PC-3 (cell line): Measurements from ENCODE around the gene CACNA1B. TPM values are rescaled to one million over a fixed set of nuclear protein-coding genes. Genes with fewer than 3 reads are reported as not detected.

Experiments
- ATAC-seq: fragments of 200-7000 bp; cut with Tn5 transposase; 2 replicates; pipeline ENCODE4 v1.9.1; 2020; ENCODE audit warnings: mild to moderate bottlenecking, moderate library complexity
- BruUV-seq: library from RNA; stranded (reverse); fragments of 400-500 nt; replicated peaks from 2 replicates; lab custom pipeline; 2021; lab: Mats Ljungman, UMichigan
- CTCF ChIA-PET: fragments of 300-600 bp; sonication (Branson Sonifier 250); formaldehyde crosslinking; loops from one replicate; lab custom pipeline; 2022; ENCODE audit warnings: antibody characterized with exemption; lab: Charles Lee
- POLR2A ChIA-PET: fragments of 300-600 bp; sonication (Branson Sonifier 250); formaldehyde crosslinking; loops from one replicate; lab custom pipeline; 2022; ENCODE audit warnings: antibody characterized with exemption; ENCODE audit not compliant: unreplicated experiment; lab: Charles Lee
- DNase-seq: peaks from one replicate; pipeline ENCODE4 v3.0.0-alpha.2; 2015
- H2AFZ ChIP-seq: fragments of 300-600 bp; sonication (generic); 2 replicates; pipeline ENCODE4 v1.6.0; 2016; ENCODE audit warnings: antibody characterized with exemption, low read length
- H3F3A ChIP-seq: fragments of 300-600 bp; sonication (generic); one replicate; pipeline ENCODE4 v1.6.0; 2017; ENCODE audit warnings: antibody characterized with exemption, low read length, control low read depth, mild to moderate bottlenecking; ENCODE audit not compliant: unreplicated experiment
- H3K27ac ChIP-seq: fragments of 300-600 bp; sonication (generic); 2 replicates; pipeline ENCODE4 v1.5.1; 2016; ENCODE audit warnings: mild to moderate bottlenecking, low read length
- H3K27me3 ChIP-seq: fragments of 300-600 bp; sonication (generic); 2 replicates; pipeline ENCODE4 v1.6.1; 2016; ENCODE audit warnings: low read length, mixed read lengths
- H3K36me3 ChIP-seq: fragments of 300-600 bp; sonication (generic); 2 replicates; pipeline ENCODE4 v1.6.1; 2016; ENCODE audit warnings: low read depth, mixed run types, low read length, mixed read lengths
- H3K4me1 ChIP-seq: fragments of 300-600 bp; sonication (generic); 2 replicates; pipeline ENCODE4 v1.5.1; 2016; ENCODE audit warnings: low read length; ENCODE audit not compliant: insufficient read depth
- H3K4me2 ChIP-seq: fragments of 300-600 bp; sonication (generic); 2 replicates; pipeline ENCODE4 v1.6.0; 2016; ENCODE audit warnings: low read length
- H3K4me3 ChIP-seq: fragments of 300-600 bp; sonication (generic); 2 replicates; pipeline ENCODE4 v1.5.1; 2016; ENCODE audit warnings: mild to moderate bottlenecking, low read length, mixed read lengths
- H3K79me2 ChIP-seq: fragments of 300-600 bp; sonication (generic); 2 replicates; pipeline ENCODE4 v1.6.1; 2017; ENCODE audit warnings: low read length, mixed read lengths
- H3K9ac ChIP-seq: fragments of 300-600 bp; sonication (generic); 2 replicates; pipeline ENCODE4 v1.6.0; 2016; ENCODE audit warnings: mild to moderate bottlenecking, low read length
- H3K9me2 ChIP-seq: fragments of 300-600 bp; sonication (generic); replicated peaks from 2 replicates; pipeline ENCODE4 v1.6.1; 2016; ENCODE audit warnings: mixed run types, low read length, mixed read lengths
- H3K9me3 ChIP-seq: fragments of 300-600 bp; sonication (generic); 2 replicates; pipeline ENCODE4 v1.6.1; 2016; ENCODE audit warnings: low read length, mixed read lengths
- H4K20me1 ChIP-seq: fragments of 300-600 bp; sonication (generic); 2 replicates; pipeline ENCODE4 v1.6.1; 2016; ENCODE audit warnings: low read length, mixed read lengths
- EZH2 ChIP-seq: fragments of 300-600 bp; sonication (generic); IDR thresholded peaks from one replicate; pipeline ENCODE4 v1.6.1; 2017; ENCODE audit warnings: antibody characterized with exemption, mild to moderate bottlenecking, low read length; ENCODE audit not compliant: unreplicated experiment
- EZH2phosphoT487 ChIP-seq: fragments of 300-600 bp; sonication (generic); IDR thresholded peaks from 2 replicates; pipeline ENCODE4 v1.6.1; 2018; ENCODE audit warnings: mild to moderate bottlenecking, antibody characterized with exemption, low read length, borderline replicate concordance
- intact Hi-C: fragments of 100-400 bp; cut with micrococcal nuclease; formaldehyde crosslinking; loops from 2 replicates; pipeline ENCODE4 v1.9.0; 2023
- total RNA-seq: library from RNA; depleted of rRNA; stranded (reverse); fragments of >200 nt; gene quantifications from 2 replicates; pipeline ENCODE4 v1.2.3, GENCODE V29; 2014
- TF ChIP-seq, protein P1 (sequence below): fragments of 300-600 bp; sonication (generic); conservative IDR thresholded peaks from 2 replicates; pipeline ENCODE4 v1.5.1; 2017; ENCODE audit warnings: antibody characterized with exemption, low read depth, mild to moderate bottlenecking, low read length

Gene CACNA1B
- total RNA-seq, 1 experiment from 2014 or later, result not detected

DNA sequence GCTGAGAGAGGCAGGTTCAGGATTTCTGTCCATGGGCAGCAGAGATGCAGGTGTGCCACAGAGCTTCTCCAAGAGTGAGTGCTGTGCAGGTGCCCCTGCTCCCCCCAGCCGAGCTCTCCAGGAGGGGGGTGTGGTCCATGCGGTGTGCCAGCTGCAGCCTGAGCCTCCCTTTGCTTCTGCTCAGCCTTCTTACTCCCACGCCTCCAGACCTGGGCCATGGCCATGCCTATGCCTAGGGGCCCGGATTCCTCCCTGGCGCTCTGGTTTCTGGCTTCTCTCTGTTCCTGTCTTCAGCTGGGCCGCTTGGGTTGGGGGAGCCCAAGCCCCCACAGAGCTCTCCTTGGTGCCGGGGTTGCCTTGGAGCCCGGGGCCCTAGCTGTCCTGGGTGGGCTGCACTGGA lies 133.3 kb downstream of the CACNA1B start:
- H3K4me2 ChIP-seq, result no peak overlapping the region
- H3K27ac ChIP-seq, result no peak overlapping the region
- ChIA-PET POLR2A (no interaction called here), CTCF (no interaction called here)
- H3K9me3 ChIP-seq, result no peaks in the 10 kb centered on the region
- H3K4me1 ChIP-seq, result no peaks in the 10 kb centered on the region
- TF ChIP-seq EZH2 (no peak), EZH2phosphoT487 (no peak)
- TF ChIP-seq, protein P1, sequence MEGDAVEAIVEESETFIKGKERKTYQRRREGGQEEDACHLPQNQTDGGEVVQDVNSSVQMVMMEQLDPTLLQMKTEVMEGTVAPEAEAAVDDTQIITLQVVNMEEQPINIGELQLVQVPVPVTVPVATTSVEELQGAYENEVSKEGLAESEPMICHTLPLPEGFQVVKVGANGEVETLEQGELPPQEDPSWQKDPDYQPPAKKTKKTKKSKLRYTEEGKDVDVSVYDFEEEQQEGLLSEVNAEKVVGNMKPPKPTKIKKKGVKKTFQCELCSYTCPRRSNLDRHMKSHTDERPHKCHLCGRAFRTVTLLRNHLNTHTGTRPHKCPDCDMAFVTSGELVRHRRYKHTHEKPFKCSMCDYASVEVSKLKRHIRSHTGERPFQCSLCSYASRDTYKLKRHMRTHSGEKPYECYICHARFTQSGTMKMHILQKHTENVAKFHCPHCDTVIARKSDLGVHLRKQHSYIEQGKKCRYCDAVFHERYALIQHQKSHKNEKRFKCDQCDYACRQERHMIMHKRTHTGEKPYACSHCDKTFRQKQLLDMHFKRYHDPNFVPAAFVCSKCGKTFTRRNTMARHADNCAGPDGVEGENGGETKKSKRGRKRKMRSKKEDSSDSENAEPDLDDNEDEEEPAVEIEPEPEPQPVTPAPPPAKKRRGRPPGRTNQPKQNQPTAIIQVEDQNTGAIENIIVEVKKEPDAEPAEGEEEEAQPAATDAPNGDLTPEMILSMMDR, result no peak
- H3K79me2 ChIP-seq, result no peaks in the 10 kb centered on the region
- H3K36me3 ChIP-seq, result no peaks in the 10 kb centered on the region
- H3K27me3 ChIP-seq, result no peaks in the 10 kb centered on the region
- H2AFZ ChIP-seq, result no peak overlapping the region
- H3K9ac ChIP-seq, result no peak overlapping the region
- ATAC-seq, result no peak
- H3K9me2 ChIP-seq, result no peaks in the 10 kb centered on the region
- intact Hi-C loops, result no loop called here
- BruUV-seq, result no TSS peak
- no peak overlapping the region for H3K4me3 ChIP-seq
- H3F3A ChIP-seq, result no peaks in the 10 kb centered on the region
- DNase-seq, result no peak
- no peaks in the 10 kb centered on the region for H4K20me1 ChIP-seq

DNA sequence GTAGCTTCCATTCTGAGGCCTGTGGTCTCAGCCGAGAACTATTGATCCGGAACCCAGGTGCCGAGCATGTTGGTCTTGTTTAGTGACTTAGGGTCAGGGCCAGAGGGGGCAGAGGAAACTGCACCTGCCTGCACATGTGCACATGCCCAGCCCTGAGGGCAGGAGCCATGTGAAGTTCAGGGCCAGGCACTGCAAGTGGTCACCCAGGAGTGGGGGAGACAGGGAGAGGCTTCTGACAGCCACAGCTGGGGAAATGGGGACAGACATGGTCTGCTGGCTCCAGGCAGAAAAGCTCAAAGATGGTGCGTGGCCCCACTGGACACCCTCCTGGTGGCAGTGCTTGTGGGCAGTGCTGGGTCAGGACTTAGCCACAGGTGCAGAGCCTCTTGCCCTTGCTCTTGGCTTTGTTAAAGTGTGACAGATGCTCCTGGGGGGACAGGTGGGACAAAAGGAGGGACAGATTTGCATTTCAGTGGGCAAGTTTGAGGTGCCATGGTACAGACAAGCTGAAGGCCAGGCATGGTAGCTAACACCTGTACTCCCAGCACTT lies 134.4 kb downstream of the CACNA1B start:
- H3K4me2 ChIP-seq, result no peak overlapping the region
- no peaks in the 10 kb centered on the region for H3K27me3 ChIP-seq
- no peak overlapping the region for H3K27ac ChIP-seq
- intact Hi-C loops, result no loop called here
- H3K79me2 ChIP-seq, result no peaks in the 10 kb centered on the region
- POLR2A ChIA-PET, result no interaction called here
- TF ChIP-seq EZH2, result no peak
- TF ChIP-seq, protein P1, result no peak
- no peak for TF ChIP-seq EZH2phosphoT487
- BruUV-seq, result no TSS peak
- no peaks in the 10 kb centered on the region for H3K4me1 ChIP-seq
- no peak for ATAC-seq
- no peak overlapping the region for H3K9ac ChIP-seq
- H3K9me3 ChIP-seq, result no peaks in the 10 kb centered on the region
- H3K9me2 ChIP-seq, result no peaks in the 10 kb centered on the region
- H3K36me3 ChIP-seq, result no peaks in the 10 kb centered on the region
- DNase-seq, result no peak
- no peaks in the 10 kb centered on the region for H3F3A ChIP-seq
- no peak overlapping the region for H2AFZ ChIP-seq
- CTCF ChIA-PET, result no interaction called here
- H4K20me1 ChIP-seq, result no peaks in the 10 kb centered on the region
- no peak overlapping the region for H3K4me3 ChIP-seq

DNA sequence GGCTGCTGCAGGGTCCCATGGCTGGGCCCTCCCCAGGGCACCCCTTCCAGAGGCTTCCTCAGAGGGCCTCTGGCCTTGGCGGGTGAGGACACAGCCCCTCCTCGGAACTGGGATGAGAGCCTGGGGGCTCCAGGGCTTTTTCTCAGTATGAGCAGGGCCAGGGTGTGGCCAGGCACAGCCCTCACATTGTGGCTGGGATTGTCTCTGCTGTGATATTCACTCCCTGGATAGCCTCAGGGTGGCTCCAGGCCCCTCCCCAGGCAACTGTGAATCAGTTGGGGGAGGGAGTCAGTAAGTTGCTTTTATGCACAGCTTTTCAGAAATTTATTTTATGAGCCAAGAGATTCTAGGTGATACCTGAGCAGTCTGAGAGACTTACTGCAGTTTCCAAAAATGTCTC lies 135.7 kb downstream of the CACNA1B start:
- POLR2A ChIA-PET, result no interaction called here
- Histone ChIP-seq H3K9me3 (no peaks in the 10 kb centered on the region), H3K27ac (no peak overlapping the region), H3K4me1 (no peaks in the 10 kb centered on the region), H3F3A (no peaks in the 10 kb centered on the region), H3K4me2 (no peak overlapping the region), H2AFZ (no peak overlapping the region), H3K79me2 (no peaks in the 10 kb centered on the region), H3K9me2 (no peaks in the 10 kb centered on the region), H3K4me3 (no peak overlapping the region), H4K20me1 (no peaks in the 10 kb centered on the region), H3K27me3 (no peaks in the 10 kb centered on the region), H3K9ac (no peak overlapping the region), H3K36me3 (no peaks in the 10 kb centered on the region)
- ATAC-seq (no peak), DNase-seq (no peak)
- TF ChIP-seq EZH2phosphoT487 (no peak), EZH2 (no peak)
- TF ChIP-seq, protein P1, result no peak
- intact Hi-C loops, result no loop called here
- no TSS peak for BruUV-seq
- CTCF ChIA-PET, result no interaction called here
